Measurements from ENCODE around the gene HEXD.

DNA sequence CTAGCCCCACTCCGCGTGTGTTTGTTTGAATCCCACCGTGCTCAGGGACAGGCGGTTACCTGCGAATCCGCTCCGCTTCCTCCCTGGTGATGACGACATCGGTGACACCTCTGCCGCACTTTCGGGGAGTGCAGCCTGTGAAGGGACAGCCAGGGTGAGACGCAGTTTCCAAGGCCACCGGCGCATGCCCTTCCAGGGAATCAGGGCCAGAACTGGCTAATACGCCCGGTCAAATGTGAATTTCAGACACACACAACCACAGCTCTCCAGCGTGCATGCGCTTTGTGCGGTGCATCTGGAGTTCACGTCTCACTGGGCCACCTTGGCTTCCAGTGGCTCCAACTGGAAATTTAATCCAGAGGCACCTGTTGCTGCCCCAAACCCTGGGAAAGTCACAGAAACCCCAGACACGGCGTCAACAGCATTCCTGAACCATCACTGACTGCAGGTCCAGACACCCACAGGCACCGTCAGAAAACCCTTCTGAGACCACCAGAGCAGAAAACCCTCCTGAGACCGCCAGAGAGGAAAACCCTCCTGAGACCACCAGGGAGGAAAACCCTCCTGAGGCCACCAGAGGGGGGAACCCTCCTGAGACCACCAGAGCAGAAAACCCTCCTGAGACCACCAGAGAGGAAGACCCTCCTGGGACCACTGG, 6.6 kb upstream of the HEXD start:
- TF ChIP-seq CTCF (conservative IDR thresholded peaks at IDR 0.05 in 1 of 2, IDR thresholded peaks at IDR 0.05 in 1 of 2; ENCODE audit: low read depth in 1 of 2, low read length in 2 of 2) (no peak), EZH2 (IDR thresholded peaks at IDR 0.05; ENCODE audit: low read length, missing control alignments) (no peak)

Data from fibroblast of lung (primary cell).